D721Med (cell line): Measurements from ENCODE around the gene TDRD1.

ENCODE experiments used
- DNase-seq: peaks from one replicate; pipeline ENCODE4 v3.0.0; 2011; ENCODE audit warnings: low spot score; ENCODE audit not compliant: insufficient read length
- FAIRE-seq: peaks from 2 replicates; lab custom pipeline; 2011; peaks lifted over from hg19 to GRCh38; lab: Jason Lieb, UNC
- CTCF ChIP-seq: IDR thresholded peaks from 2 replicates; pipeline ENCODE4 v1.5.1; 2012; ENCODE audit warnings: mild to moderate bottlenecking, control low read depth; ENCODE audit not compliant: insufficient read depth; ENCODE audit errors: missing control alignments

TDRD1 gene

GRCh38 chr10:114243661-114244060, 64.5 kb downstream of the TDRD1 start:
- FAIRE-seq (no peak), DNase-seq (no peak)
- no peak for TF ChIP-seq CTCF

GRCh38 chr10:114244126-114244525, 65.0 kb downstream of the TDRD1 start:
- DNase-seq (no peak), FAIRE-seq (no peak)
- no peak for TF ChIP-seq CTCF

GRCh38 chr10:114245121-114245791, 66.1 kb downstream of the TDRD1 start:
- TF ChIP-seq CTCF = no peak
- FAIRE-seq (no peak), DNase-seq (no peak)

GRCh38 chr10:114246679-114247305, 67.6 kb downstream of the TDRD1 start:
- FAIRE-seq (no peak), DNase-seq (no peak)
- no peak for TF ChIP-seq CTCF

- TF ChIP-seq CTCF = no peak
- FAIRE-seq = no peak
Measured at GRCh38 chr10:114250236-114250635, 71.1 kb downstream of the TDRD1 start.

GRCh38 chr10:114250716-114251115, 71.6 kb downstream of the TDRD1 start:
- no peak for TF ChIP-seq CTCF
- FAIRE-seq (no peak), DNase-seq (no peak)

More at GRCh38 chr10:114250236-114250635, 71.1 kb downstream of the TDRD1 start:
- no peak for DNase-seq

GRCh38 chr10:114252092-114252491, 72.9 kb downstream of the TDRD1 start:
- TF ChIP-seq CTCF = no peak
- FAIRE-seq = no peak
- no peak for DNase-seq
